Immature natural killer cell (primary cell): ENCODE results near the gene SCNM1. TPM values are rescaled to one million over a fixed set of nuclear protein-coding genes. Genes with fewer than 3 reads are reported as not detected.
"Not testable (repeated sequence)": the region's sequence is repeated elsewhere in the genome, so short reads cannot be mapped to it uniquely, and the experiment has no call there.

Experiments
- DNase-seq, 3 donors: peaks; one replicate each; pipeline ENCODE4 v3.0.0; 2022; ENCODE audit warnings: mixed read lengths in 1 of 3
- H3K27ac Mint-ChIP-seq, 6 donors: one replicate each; pipeline ENCODE4 v1.8.0; 2020; ENCODE audit warnings: mixed read lengths in 6 of 6, mild to moderate bottlenecking in 5 of 6, inconsistent platforms in 4 of 6, moderate library complexity in 3 of 6
- H3K27me3 Mint-ChIP-seq, 3 donors: one replicate each; pipeline ENCODE4 v1.8.0; 2020 to 2021; ENCODE audit warnings: low read depth in 3 of 3, mild to moderate bottlenecking in 3 of 3, mixed read lengths in 3 of 3, moderate library complexity in 3 of 3, inconsistent platforms in 1 of 3
- H3K36me3 Mint-ChIP-seq, 3 donors: one replicate each; pipeline ENCODE4 v1.8.0; 2020; ENCODE audit warnings: mixed read lengths in 3 of 3, inconsistent platforms in 2 of 3, mild to moderate bottlenecking in 2 of 3
- H3K4me1 Mint-ChIP-seq, 2 donors: one replicate each; pipeline ENCODE4 v1.8.0; 2020; ENCODE audit warnings: inconsistent platforms in 2 of 2, mild to moderate bottlenecking in 2 of 2, mixed read lengths in 2 of 2, moderate library complexity in 1 of 2
- H3K4me3 Mint-ChIP-seq, 5 donors: one replicate each; pipeline ENCODE4 v1.8.0; 2020; ENCODE audit warnings: mild to moderate bottlenecking in 5 of 5, mixed read lengths in 5 of 5, inconsistent platforms in 3 of 5, moderate library complexity in 3 of 5
- H3K9me3 Mint-ChIP-seq, 6 donors: one replicate each; pipeline ENCODE4 v1.8.0; 2020; ENCODE audit warnings: mild to moderate bottlenecking in 6 of 6, mixed read lengths in 6 of 6, inconsistent platforms in 4 of 6, moderate library complexity in 3 of 6
- polyA plus RNA-seq, 3 donors: library from polyadenylated mRNA; unstranded; fragments of 300-500 nt; fragmentation: Illumina TruSeq; gene quantifications; one replicate each; pipeline ENCODE4 v1.2.3, GENCODE V29; 2021

The SCNM1 gene
- polyA plus RNA-seq, 3 donors from 2014 or later = 79.4 to 122 (median 96.4) TPM

GRCh38 chr1:151189637-151190445, 23.9 kb downstream of the SCNM1 start, which contains the start of gene VPS72:
Gene VPS72 (minus strand): TSS chr1:151190197. CDS start chr1:151190121, 76 bp downstream.
- H3K9me3 Mint-ChIP-seq = no peaks in the 10 kb centered on the region
- H3K4me3 Mint-ChIP-seq = peak within 1 kb of the TSS; percentile 95 to 99 (median 98)
- peak within 1 kb of the TSS; percentile 95 to 98 (median 97) for H3K27ac Mint-ChIP-seq
- H3K4me1 Mint-ChIP-seq = peaks cover 31 to 44% of the 10 kb centered on the region in 2 donors
- H3K36me3 Mint-ChIP-seq = peaks cover 5 to 10% (median 9%) of the 10 kb centered on the region in 3 donors
- peak; percentile 79 to 80 (median 79) for DNase-seq
- peaks cover 3 to 5% (median 5%) of the 10 kb centered on the region in 3 donors for H3K27me3 Mint-ChIP-seq

- Mint-ChIP-seq H3K4me1 (peaks cover 32 to 38% of the 10 kb centered on the region in 2 donors), H3K27ac (no peak overlapping the region), H3K4me3 (peak overlapping the region in 1 of 5 donors; percentile 32)
These were observed 26.1 kb downstream of the SCNM1 start for GRCh38 chr1:151192047-151192446.

GRCh38 chr1:151193304-151193703, 27.4 kb downstream of the SCNM1 start:
- Mint-ChIP-seq H3K27me3 (peaks cover 6 to 16% (median 10%) of the 10 kb centered on the region in 3 donors), H3K4me1 (peaks cover 35% of the 10 kb centered on the region in 2 donors), H3K9me3 (no peaks in the 10 kb centered on the region), H3K36me3 (peaks cover 0 to 3% (median 0%) of the 10 kb centered on the region in 3 donors), H3K4me3 (no peak overlapping the region), H3K27ac (no peak overlapping the region)
- no peak for DNase-seq

More at GRCh38 chr1:151192047-151192446, 26.1 kb downstream of the SCNM1 start:
- peaks cover 3 to 9% (median 7%) of the 10 kb centered on the region in 3 donors for H3K27me3 Mint-ChIP-seq
- no peaks in the 10 kb centered on the region for H3K9me3 Mint-ChIP-seq
- DNase-seq = no peak
- peaks cover 0 to 3% (median 0%) of the 10 kb centered on the region in 3 donors for H3K36me3 Mint-ChIP-seq

- no peak for DNase-seq
- Mint-ChIP-seq H3K4me3 (no peak overlapping the region), H3K9me3 (no peaks in the 10 kb centered on the region), H3K27me3 (peaks cover 11 to 22% (median 13%) of the 10 kb centered on the region in 3 donors), H3K4me1 (peaks cover 34 to 35% of the 10 kb centered on the region in 2 donors), H3K27ac (no peak overlapping the region), H3K36me3 (peaks cover 0 to 3% (median 0%) of the 10 kb centered on the region in 3 donors)
These were observed 27.9 kb downstream of the SCNM1 start for GRCh38 chr1:151193856-151194255.

- not testable (repeated sequence) for H3K9me3 Mint-ChIP-seq, DNase-seq, H3K27ac Mint-ChIP-seq, H3K4me3 Mint-ChIP-seq, H3K36me3 Mint-ChIP-seq
- H3K27me3 Mint-ChIP-seq = peaks cover 10 to 26% (median 10%) of the 10 kb centered on the region in 3 donors
- peaks cover 35% of the 10 kb centered on the region in 2 donors for H3K4me1 Mint-ChIP-seq
These were observed 29.1 kb downstream of the SCNM1 start for GRCh38 chr1:151194894-151195594.

GRCh38 chr1:151196292-151196800, 30.4 kb downstream of the SCNM1 start:
- peak; percentile 21 to 41 (median 22) for DNase-seq
- H3K4me3 Mint-ChIP-seq = peak overlapping the region in 4 of 5 donors; percentile 24 to 59 (median 40)
- H3K9me3 Mint-ChIP-seq = no peaks in the 10 kb centered on the region
- H3K27me3 Mint-ChIP-seq = peaks cover 8 to 24% (median 10%) of the 10 kb centered on the region in 3 donors
- peaks cover 0 to 3% (median 0%) of the 10 kb centered on the region in 3 donors for H3K36me3 Mint-ChIP-seq
- H3K27ac Mint-ChIP-seq = peak overlapping the region in 1 of 6 donors; percentile 45
- H3K4me1 Mint-ChIP-seq = peaks cover 33 to 37% of the 10 kb centered on the region in 2 donors

GRCh38 chr1:151197863-151198253, 31.9 kb downstream of the SCNM1 start:
- no peaks in the 10 kb centered on the region for H3K9me3 Mint-ChIP-seq
- H3K27me3 Mint-ChIP-seq = peaks cover 8 to 24% (median 10%) of the 10 kb centered on the region in 3 donors
- no peak for DNase-seq
- H3K4me3 Mint-ChIP-seq = peak overlapping the region; percentile 98 to 100 (median 99)
- peak overlapping the region; percentile 95 to 98 (median 97) for H3K27ac Mint-ChIP-seq
- peaks cover 0 to 3% (median 0%) of the 10 kb centered on the region in 3 donors for H3K36me3 Mint-ChIP-seq
- peaks cover 37 to 43% of the 10 kb centered on the region in 2 donors for H3K4me1 Mint-ChIP-seq

GRCh38 chr1:151198254-151199127, 32.5 kb downstream of the SCNM1 start, which contains the start of gene PIP5K1A:
Gene PIP5K1A (plus strand): TSS chr1:151198552. CDS start chr1:151198997, 445 bp downstream.
- H3K36me3 Mint-ChIP-seq = peaks cover 0 to 3% (median 0%) of the 10 kb centered on the region in 3 donors
- H3K9me3 Mint-ChIP-seq = no peaks in the 10 kb centered on the region
- H3K4me1 Mint-ChIP-seq = peaks cover 37 to 43% of the 10 kb centered on the region in 2 donors
- peak; percentile 98 to 99 (median 99) for DNase-seq
- H3K4me3 Mint-ChIP-seq = peak within 1 kb of the TSS; percentile 98 to 100 (median 99)
- peak within 1 kb of the TSS; percentile 95 to 98 (median 97) for H3K27ac Mint-ChIP-seq
- peaks cover 8 to 24% (median 10%) of the 10 kb centered on the region in 3 donors for H3K27me3 Mint-ChIP-seq

- DNase-seq = no peak
- Mint-ChIP-seq H3K9me3 (no peaks in the 10 kb centered on the region), H3K27ac (peak overlapping the region; percentile 95 to 98 (median 97)), H3K36me3 (peaks cover 0 to 4% (median 3%) of the 10 kb centered on the region in 3 donors), H3K4me1 (peaks cover 39 to 52% of the 10 kb centered on the region in 2 donors), H3K27me3 (peaks cover 8 to 24% (median 10%) of the 10 kb centered on the region in 3 donors), H3K4me3 (peak overlapping the region; percentile 98 to 100 (median 99))
These were observed 34.1 kb downstream of the SCNM1 start for GRCh38 chr1:151199873-151200581.

GRCh38 chr1:151205381-151205965, 39.5 kb downstream of the SCNM1 start:
- not testable (repeated sequence) for H3K9me3 Mint-ChIP-seq, H3K4me3 Mint-ChIP-seq, H3K27me3 Mint-ChIP-seq, DNase-seq, H3K36me3 Mint-ChIP-seq
- Mint-ChIP-seq H3K27ac (peak overlapping the region in 1 of 6 donors; percentile 4), H3K4me1 (peaks cover 8 to 22% of the 10 kb centered on the region in 2 donors)

GRCh38 chr1:151210830-151211229, 44.9 kb downstream of the SCNM1 start:
- no peaks in the 10 kb centered on the region for H3K9me3 Mint-ChIP-seq
- peaks cover 0 to 5% (median 4%) of the 10 kb centered on the region in 3 donors for H3K36me3 Mint-ChIP-seq
- H3K27me3 Mint-ChIP-seq = peaks cover 0 to 4% (median 0%) of the 10 kb centered on the region in 3 donors
- peaks cover 13 to 25% of the 10 kb centered on the region in 2 donors for H3K4me1 Mint-ChIP-seq
- H3K4me3 Mint-ChIP-seq = no peak overlapping the region
- no peak overlapping the region for H3K27ac Mint-ChIP-seq
- DNase-seq = no peak
